Breast epithelium (tissue), 3 donors: Measurements from ENCODE around the gene UBE4B.

ENCODE experiments used
- CTCF ChIP-seq, 3 donors: fragments of 450-650 bp; IDR thresholded peaks; one replicate each; pipeline ENCODE4 v1.5.1; 2016 to 2017; ENCODE audit warnings: antibody characterized with exemption in 3 of 3, mild to moderate bottlenecking in 3 of 3, moderate library complexity in 3 of 3
- POLR2A ChIP-seq: fragments of 450-650 bp; IDR thresholded peaks from one replicate; pipeline ENCODE4 v1.6.1; 2016; ENCODE audit warnings: antibody characterized with exemption, mild to moderate bottlenecking, moderate library complexity

DNA sequence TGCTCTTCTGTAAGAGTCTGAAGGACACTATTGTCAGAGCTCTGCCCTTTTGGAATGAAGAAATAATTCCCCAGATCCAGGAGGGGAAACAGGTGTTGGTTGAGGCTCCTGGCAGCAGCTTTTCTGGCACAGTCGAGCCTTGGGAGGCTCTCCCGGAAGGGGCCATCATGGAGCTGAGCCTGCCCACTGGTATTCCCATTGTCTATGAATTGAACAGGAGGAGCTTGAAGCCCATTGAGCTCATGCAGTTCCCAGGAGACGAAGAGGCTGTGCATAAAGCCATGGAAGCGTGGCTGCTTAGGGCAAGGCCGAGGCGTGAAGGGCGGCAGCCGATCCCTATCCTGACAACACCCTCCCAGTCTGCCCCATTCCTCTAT, 26.6 kb downstream of the UBE4B start:
- no peak for TF ChIP-seq POLR2A
- no peak for TF ChIP-seq CTCF (IDR thresholded peaks at IDR 0.05)
